GM21825 (cell line): ENCODE results near the gene UNC5C.

Experiments
- ATAC-seq: cut with Tn5 transposase; IDR thresholded peaks from one replicate; pipeline ENCODE4 v1.9.1; 2021; ENCODE audit warnings: mild to moderate bottlenecking, moderate library complexity; ENCODE audit not compliant: unreplicated experiment

The UNC5C gene

DNA sequence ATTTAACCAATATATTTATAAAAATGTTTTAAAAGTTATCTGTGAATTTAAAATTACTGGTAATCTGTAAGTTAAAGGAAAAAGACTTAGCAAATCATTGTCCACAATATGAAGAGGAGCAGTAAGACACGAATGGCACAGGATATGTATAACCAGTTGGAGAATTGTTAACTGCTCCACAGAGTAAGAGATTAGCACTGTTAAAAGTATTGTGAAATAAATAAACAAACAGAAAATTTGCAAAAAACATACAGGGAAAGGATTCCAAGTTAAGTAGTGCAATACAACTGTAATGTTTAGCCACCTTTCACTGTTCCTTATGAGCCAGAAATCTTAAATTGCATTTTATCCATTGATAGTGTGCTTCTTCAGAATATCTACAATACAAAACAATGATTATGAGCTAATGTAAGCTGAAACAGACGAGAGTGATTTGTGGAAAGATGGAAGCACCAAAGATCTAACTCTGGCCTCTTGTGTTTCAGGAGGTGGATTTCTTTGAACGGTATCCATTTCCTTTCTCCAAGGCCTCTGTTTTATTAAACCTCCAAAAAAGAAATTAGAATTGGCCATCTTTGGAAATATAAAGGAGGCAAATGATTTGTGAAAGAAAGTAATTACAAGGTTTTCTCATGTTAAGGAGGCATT, 188.4 kb downstream of the UNC5C start:
- ATAC-seq = no peak

DNA sequence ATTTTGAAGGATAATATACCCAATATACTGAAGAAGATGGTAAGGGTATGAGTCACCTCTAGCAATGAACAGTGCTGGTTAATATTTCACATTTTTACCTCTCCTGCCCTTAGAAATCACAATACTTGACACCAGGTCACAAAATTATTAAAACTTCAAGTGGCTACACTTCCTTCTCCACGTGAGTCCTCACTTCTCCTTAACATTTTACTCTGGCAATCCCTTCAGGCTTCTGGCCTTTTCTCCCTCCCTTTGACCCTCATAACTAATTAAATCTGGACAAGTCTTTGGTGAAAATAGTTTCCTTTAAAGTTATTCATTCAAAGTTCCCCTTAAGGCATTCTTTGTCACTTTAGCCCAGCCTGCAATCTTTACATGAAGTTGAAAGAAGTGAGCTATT, 190.4 kb downstream of the UNC5C start:
- ATAC-seq = no peak

DNA sequence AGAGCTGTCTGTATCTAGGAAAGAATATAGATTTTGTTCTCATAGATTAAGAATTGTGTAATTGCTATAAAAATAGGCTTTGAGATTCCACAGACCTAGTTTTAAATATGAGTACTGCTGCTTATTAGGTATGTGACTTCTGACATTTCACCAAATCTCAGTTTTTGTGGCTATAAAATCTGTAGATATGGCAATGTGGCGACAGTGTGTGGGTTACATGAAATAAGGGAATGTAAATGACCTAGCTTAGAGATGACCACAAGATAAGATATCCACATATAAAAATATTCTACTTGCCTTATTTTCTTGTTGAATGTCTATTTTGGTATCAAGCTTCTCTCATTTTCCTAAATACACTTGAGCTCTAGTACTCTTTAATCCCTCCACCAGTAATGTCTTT, 193.8 kb downstream of the UNC5C start:
- no peak for ATAC-seq

- ATAC-seq = no peak
These were observed 200.4 kb downstream of the UNC5C start for GRCh38 chr4:95348418-95348817.

- ATAC-seq = no peak
These were observed 205.5 kb downstream of the UNC5C start for GRCh38 chr4:95343235-95343634.

- no peak for ATAC-seq
These were observed 208.6 kb downstream of the UNC5C start for GRCh38 chr4:95340191-95340590.

GRCh38 chr4:95325665-95326064, 223.1 kb downstream of the UNC5C start:
- no peak for ATAC-seq

DNA sequence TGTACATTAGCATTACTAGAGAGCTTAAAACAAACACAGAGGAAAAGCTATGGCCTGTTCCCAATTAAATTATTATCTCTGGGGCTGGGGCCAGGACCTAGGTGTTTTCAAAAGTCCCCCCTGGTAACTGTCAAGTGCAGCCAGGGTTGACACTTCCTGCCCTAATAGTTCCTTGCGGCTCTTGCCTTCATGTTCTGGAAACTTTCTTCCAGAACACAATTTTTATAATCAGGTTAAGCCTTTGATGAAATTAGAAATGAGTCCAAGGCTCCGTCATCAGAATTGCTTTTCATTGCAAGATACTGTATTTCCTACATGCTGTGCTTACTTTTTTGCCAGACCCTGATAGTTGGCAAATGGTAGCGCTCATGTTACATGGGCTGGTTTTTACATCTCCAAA, 229.6 kb downstream of the UNC5C start:
- ATAC-seq = no peak

- ATAC-seq = no peak
These were observed 230.3 kb downstream of the UNC5C start for GRCh38 chr4:95318483-95318882.

DNA sequence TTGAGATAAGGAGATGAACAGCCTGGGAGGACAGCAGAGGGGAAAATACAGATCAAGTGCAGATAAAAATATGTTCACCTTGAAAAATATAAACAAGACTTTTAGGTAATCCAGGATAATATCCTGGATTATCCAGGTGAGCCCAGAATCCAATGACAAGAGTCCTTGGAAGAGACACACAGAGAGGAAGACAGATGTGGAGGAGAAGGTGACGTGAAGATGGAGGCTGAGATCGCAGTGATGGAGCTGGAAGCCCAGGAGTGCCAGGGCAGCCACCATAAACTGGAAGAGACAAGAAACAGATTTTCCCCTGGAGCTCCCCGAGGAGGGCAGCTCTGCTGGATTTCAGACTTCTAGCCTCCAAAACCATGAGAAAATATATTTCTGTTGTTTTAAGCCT, 230.7 kb downstream of the UNC5C start:
- ATAC-seq = no peak

- no peak for ATAC-seq
These were observed 231.5 kb downstream of the UNC5C start for GRCh38 chr4:95317085-95317793.

- ATAC-seq = no peak
These were observed 234.2 kb downstream of the UNC5C start for GRCh38 chr4:95314573-95314972.

- ATAC-seq = no peak
These were observed 243.9 kb downstream of the UNC5C start for GRCh38 chr4:95304898-95305297.

GRCh38 chr4:95300304-95300703, 248.5 kb downstream of the UNC5C start:
- ATAC-seq = no peak

- no peak for ATAC-seq
These were observed 252.7 kb downstream of the UNC5C start for GRCh38 chr4:95296052-95296451.

DNA sequence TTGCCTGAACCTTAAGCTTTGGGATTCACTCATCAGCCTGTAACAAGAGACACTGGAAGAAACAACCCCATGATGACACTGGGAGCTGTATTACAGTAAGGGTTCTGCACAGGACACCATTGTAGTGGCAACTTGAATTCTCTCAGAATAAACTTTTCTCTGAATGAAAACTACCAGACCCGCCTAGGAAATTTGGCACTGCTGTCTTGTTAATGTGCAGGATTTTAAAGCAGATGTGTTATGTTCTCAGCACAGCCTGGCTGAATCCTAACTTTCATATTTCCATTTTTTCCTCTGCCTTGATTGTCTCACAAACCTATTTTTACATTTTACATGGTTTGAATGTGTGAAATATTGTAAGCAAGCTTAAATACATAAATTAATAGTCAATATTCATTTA, 253.6 kb downstream of the UNC5C start:
- ATAC-seq = no peak

DNA sequence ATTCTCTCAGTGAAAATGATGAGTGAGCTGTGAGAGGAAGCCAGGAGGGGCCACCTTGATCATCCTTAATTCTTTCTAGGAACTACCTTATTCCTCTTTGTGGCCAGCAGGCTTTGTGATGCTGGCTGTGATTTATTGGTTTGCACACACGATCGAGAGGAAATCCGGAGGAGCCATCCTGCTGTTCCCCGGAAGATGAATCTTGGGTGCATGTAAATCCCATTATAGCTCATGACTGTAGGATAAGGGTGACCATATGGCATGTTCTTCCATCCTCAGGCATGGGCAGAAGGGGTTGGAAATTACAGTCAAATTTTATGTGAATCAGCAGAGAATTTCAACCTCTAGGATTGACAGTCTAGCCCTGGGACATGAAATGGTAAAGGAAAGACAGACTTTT, 254.5 kb downstream of the UNC5C start:
- ATAC-seq = no peak

GRCh38 chr4:95293014-95293413, 255.8 kb downstream of the UNC5C start:
- ATAC-seq = no peak

DNA sequence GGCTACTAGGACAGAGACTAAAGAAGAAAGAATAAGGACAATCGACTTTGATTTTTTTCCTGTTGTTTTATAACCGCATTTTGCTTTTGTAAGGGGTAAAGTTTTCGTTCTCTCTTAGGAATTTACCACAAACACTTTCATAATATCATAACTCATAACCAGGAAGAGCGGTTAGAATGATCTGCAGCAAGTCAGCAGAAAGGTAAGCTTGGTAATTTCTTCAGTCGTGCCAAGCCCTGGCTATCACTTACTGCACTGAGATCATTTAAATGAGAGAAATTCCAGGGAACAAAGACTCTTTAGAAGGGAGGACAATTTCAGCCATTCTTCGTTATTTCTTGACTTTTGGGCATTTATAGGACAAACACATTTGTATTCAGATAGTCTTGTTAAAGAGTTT, 258.1 kb downstream of the UNC5C start:
- no peak for ATAC-seq

- ATAC-seq = peak; percentile 60
These were observed 259.6 kb downstream of the UNC5C start for GRCh38 chr4:95289028-95289634.

- no peak for ATAC-seq
These were observed 260.2 kb downstream of the UNC5C start for GRCh38 chr4:95288552-95288951.

DNA sequence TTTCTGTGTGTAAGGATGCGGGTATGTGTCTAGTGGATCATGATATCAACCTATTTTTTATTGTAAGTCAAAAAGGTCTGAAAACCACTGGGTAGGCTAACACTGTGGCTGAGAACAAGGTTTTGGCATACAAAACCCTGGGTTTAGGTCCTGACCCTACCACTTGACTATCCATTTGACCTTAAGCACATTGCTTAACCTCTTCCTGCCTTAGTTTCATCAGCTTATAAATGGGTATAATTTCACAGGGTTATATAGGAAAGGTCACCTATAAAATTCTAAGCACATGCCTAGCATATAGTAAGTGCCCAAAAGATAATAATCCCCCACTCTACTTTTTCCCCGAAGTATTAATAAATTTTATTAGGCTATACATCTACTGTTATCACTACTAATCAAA, 263.0 kb downstream of the UNC5C start:
- no peak for ATAC-seq
